Measurements from ENCODE around the gene VCP. TPM values are rescaled to one million over a fixed set of nuclear protein-coding genes. Genes with fewer than 3 reads are reported as not detected.

Gene VCP
- total RNA-seq, 1 donor from 2014 or later = 268 TPM

DNA sequence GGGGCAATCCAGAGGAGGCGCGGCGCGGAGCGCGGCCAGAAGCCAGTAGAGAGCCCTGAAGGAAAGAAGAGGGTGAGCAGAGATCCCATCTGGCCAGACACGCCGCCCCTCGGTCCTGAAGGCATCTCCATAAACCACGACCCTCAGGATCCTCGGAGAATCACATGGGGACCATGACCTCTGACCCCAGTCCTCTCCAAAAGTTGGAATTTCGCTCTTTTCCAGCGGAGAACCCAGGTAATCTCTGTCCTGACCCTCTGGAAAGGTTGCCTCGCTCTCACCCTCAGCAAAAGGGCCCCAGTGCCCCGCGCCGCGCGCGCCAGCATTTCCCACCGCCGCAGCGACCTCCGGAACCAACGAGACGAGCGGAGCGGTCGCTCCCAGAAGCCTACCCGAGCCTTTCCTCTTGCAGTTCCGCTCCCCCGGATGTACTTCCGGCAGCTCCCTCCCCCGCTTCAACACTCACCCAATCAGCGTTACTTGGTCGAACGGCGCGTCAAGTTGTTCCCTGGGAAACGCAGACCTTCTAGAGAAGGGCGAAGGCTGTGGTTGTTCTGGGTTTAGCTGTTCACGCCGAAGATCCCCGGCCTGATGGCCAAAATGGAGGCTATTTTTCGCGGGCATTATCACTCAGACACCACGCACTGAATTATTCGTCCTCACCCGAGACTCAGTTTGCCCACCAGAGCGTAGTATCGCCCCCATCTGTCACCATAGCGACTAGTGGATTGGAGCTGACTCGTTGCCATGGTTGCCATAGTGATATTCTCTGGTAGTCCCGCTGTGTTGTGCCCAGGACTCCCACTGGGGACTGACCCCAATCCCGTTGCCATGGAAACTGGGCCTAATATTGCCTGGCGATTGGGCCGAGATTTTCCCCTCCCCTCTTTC is 30.6 kb upstream of the VCP start, which contains the start of gene STOML2:
Gene STOML2 (minus strand): TSS at position 363 of the 891 bp plus-strand sequence. CDS start 37 bp downstream, at position 326.
- peaks cover 40% of the 10 kb centered on the region for H3K36me3 Mint-ChIP-seq (ENCODE audit: unreplicated experiment)
- no peaks in the 10 kb centered on the region for H3K27me3 Mint-ChIP-seq (ENCODE audit: unreplicated experiment)
- H3K4me3 Mint-ChIP-seq (ENCODE audit: unreplicated experiment) = peak within 1 kb of the TSS; percentile 96
- H3K4me1 Mint-ChIP-seq (ENCODE audit: unreplicated experiment) = peaks cover 23% of the 10 kb centered on the region
- no peaks in the 10 kb centered on the region for H3K9me3 Mint-ChIP-seq (ENCODE audit: unreplicated experiment)
- TF ChIP-seq, protein P1, sequence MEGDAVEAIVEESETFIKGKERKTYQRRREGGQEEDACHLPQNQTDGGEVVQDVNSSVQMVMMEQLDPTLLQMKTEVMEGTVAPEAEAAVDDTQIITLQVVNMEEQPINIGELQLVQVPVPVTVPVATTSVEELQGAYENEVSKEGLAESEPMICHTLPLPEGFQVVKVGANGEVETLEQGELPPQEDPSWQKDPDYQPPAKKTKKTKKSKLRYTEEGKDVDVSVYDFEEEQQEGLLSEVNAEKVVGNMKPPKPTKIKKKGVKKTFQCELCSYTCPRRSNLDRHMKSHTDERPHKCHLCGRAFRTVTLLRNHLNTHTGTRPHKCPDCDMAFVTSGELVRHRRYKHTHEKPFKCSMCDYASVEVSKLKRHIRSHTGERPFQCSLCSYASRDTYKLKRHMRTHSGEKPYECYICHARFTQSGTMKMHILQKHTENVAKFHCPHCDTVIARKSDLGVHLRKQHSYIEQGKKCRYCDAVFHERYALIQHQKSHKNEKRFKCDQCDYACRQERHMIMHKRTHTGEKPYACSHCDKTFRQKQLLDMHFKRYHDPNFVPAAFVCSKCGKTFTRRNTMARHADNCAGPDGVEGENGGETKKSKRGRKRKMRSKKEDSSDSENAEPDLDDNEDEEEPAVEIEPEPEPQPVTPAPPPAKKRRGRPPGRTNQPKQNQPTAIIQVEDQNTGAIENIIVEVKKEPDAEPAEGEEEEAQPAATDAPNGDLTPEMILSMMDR (IDR thresholded peaks at IDR 0.05) = no peak
- H3K27ac Mint-ChIP-seq (ENCODE audit: unreplicated experiment) = peak within 1 kb of the TSS; percentile 99
- peak; percentile 97 for DNase-seq (ENCODE audit: extremely low spot score, unreplicated experiment)

DNA sequence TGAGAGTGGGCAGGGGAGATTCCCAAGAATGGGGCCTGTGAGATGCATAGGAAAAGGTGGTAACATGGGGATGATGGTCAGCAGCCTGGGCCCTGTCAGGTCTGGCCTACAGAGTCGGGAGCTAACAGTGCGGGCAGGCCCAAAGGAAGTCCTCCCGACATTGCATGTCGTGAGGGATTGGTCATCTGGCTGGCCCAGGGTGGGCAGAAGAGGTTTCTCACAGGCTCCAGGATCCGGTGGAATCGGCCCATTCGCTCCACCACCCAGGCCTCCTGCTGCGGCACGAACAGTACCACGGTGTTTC is 30.0 kb upstream of the VCP start:
- TF ChIP-seq, protein P1 (IDR thresholded peaks at IDR 0.05) = no peak
- Mint-ChIP-seq H3K4me3 (ENCODE audit: unreplicated experiment) (peak overlapping the region; percentile 96), H3K4me1 (ENCODE audit: unreplicated experiment) (peaks cover 23% of the 10 kb centered on the region), H3K36me3 (ENCODE audit: unreplicated experiment) (peaks cover 40% of the 10 kb centered on the region), H3K27ac (ENCODE audit: unreplicated experiment) (peak overlapping the region; percentile 99), H3K9me3 (ENCODE audit: unreplicated experiment) (no peaks in the 10 kb centered on the region), H3K27me3 (ENCODE audit: unreplicated experiment) (no peaks in the 10 kb centered on the region)
- DNase-seq (ENCODE audit: extremely low spot score, unreplicated experiment) = no peak

DNA sequence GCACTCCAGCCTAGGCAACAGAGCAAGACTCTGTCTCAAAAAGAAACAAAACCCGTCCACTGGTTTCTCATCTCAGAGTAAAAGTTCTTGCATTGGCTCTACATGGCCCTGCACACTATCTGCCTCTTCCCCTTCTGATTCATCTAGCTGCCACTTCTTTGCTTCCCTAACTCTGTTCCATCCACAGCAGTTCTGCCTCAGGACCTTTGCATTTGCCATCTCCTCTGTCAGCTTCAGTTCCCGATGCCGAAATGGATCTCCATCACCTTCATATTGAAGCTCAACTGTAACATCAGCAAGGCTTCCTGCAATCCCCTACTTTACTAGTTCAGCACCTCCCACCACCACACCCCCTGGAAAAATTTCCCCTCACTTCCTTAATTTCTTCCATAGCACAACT is 25.1 kb upstream of the VCP start:
- H3K27me3 Mint-ChIP-seq (ENCODE audit: unreplicated experiment) = no peaks in the 10 kb centered on the region
- DNase-seq (ENCODE audit: extremely low spot score, unreplicated experiment) = no peak
- no peak overlapping the region for H3K27ac Mint-ChIP-seq (ENCODE audit: unreplicated experiment)
- peaks cover 19% of the 10 kb centered on the region for H3K4me1 Mint-ChIP-seq (ENCODE audit: unreplicated experiment)
- H3K4me3 Mint-ChIP-seq (ENCODE audit: unreplicated experiment) = no peak overlapping the region
- H3K36me3 Mint-ChIP-seq (ENCODE audit: unreplicated experiment) = peaks cover 19% of the 10 kb centered on the region
- no peaks in the 10 kb centered on the region for H3K9me3 Mint-ChIP-seq (ENCODE audit: unreplicated experiment)
- TF ChIP-seq, protein P1 (IDR thresholded peaks at IDR 0.05) = no peak

DNA sequence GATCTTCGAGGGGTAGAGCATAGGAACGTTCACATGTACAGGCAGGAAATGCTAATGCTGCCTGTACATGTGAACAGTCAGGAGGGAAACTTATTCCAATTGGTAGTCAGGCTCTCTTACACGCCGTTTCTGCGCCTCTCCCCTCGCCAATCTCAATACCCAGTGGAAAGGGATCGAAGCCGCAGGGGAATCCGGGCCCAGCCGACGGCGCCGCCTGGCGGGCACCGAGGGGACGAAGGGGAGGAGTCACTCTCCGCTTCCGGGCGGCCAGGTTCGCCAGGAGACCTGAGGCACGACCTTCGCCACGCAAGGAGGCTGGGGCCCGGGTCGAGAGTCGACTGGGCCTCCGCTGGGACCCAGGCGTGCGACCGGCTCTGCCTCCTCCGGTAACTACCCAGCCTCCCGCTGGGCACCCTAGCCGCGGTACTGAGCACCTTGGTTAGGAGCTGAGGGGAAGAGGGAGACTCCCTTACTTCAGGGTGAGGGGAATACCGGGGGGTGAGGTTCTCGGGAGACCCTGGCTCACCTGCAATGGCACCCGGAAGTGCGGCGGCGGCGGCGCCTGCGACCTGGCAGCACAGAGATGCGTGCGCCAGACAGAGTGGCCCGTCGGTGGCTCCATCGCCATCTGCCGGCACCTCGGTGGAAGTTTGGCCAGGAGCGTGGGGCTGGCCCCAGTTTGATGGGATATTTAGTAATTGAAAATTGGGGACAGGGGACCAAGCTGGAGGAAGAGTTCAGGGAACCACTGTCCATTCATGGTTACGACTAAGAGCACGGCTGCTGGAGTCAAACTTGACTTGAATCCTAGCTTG is 23.8 kb upstream of the VCP start, which contains the start of gene PIGO:
Gene PIGO (minus strand): TSS at position 557 of the 815 bp plus-strand sequence. CDS start 1,026 bp downstream, outside the sequence.
- peaks cover 14% of the 10 kb centered on the region for H3K4me1 Mint-ChIP-seq (ENCODE audit: unreplicated experiment)
- DNase-seq (ENCODE audit: extremely low spot score, unreplicated experiment) = peak; percentile 95
- H3K27me3 Mint-ChIP-seq (ENCODE audit: unreplicated experiment) = no peaks in the 10 kb centered on the region

More for the DNA sequence above, 23.8 kb upstream of the VCP start, which contains the start of gene PIGO:
- H3K36me3 Mint-ChIP-seq (ENCODE audit: unreplicated experiment) = peaks cover 19% of the 10 kb centered on the region
- H3K9me3 Mint-ChIP-seq (ENCODE audit: unreplicated experiment) = no peaks in the 10 kb centered on the region
- peak within 1 kb of the TSS; percentile 80 for H3K27ac Mint-ChIP-seq (ENCODE audit: unreplicated experiment)
- H3K4me3 Mint-ChIP-seq (ENCODE audit: unreplicated experiment) = peak within 1 kb of the TSS; percentile 79
- TF ChIP-seq, protein P1 (IDR thresholded peaks at IDR 0.05) = peak; percentile 78

Measured in osteocyte (in vitro differentiated cells).